A549 (cell line): Measurements from ENCODE around the gene HDAC10. TPM values are rescaled to one million over a fixed set of nuclear protein-coding genes. Genes with fewer than 3 reads are reported as not detected.
A peak's percentile ranks its signal among the peaks of the same experiment; 100 is the strongest.

Experiments used
- ATAC-seq, 2 experiments: fragments of 200-7000 bp in 1 of 2; fragments of >200 bp in 1 of 2; cut with Nextera tagmentation in 1 of 2; cut with Tn5 transposase in 1 of 2; 3 replicates each; pipeline versions ENCODE4 v1.8.0 to v1.9.1; 2018 to 2020; ENCODE audit warnings: mild to moderate bottlenecking in 1 of 2, moderate library complexity in 1 of 2
- CTCF ChIA-PET: fragments of 300-600 bp; sonication (Branson Sonifier 250); formaldehyde crosslinking; extraction: SDS; loops from one replicate; lab custom pipeline; 2021; ENCODE audit warnings: antibody characterized with exemption, inconsistent platforms; lab: Yijun Ruan, JAX
- POLR2A ChIA-PET: fragments of 350-600 bp; formaldehyde crosslinking; extraction: SDS; loops from one replicate; lab custom pipeline; 2021; ENCODE audit warnings: antibody characterized with exemption, inconsistent platforms; lab: Yijun Ruan, JAX
- DNase-seq, 2 experiments: peaks; one replicate each; pipeline versions ENCODE4 v3.0.0 to v3.0.0-alpha.2; 2011 to 2016; ENCODE audit warnings: low read depth in 1 of 2, low spot score in 1 of 2
- FAIRE-seq: peaks from 2 replicates; lab custom pipeline; 2011; peaks lifted over from hg19 to GRCh38; lab: Jason Lieb, UNC
- H3K27ac ChIP-seq, 2 experiments: fragments of >200 bp; sonication (Bioruptor Twin); formaldehyde crosslinking; 3 replicates each; pipeline ENCODE4 v1.5.1; 2016 to 2017
- H3K4me1 ChIP-seq: fragments of >200 bp; sonication (Bioruptor Twin); formaldehyde crosslinking; 3 replicates; pipeline ENCODE4 v1.6.1; 2016
- H3K4me2 ChIP-seq: fragments of >200 bp; sonication (Bioruptor Twin); formaldehyde crosslinking; 3 replicates; pipeline ENCODE4 v1.6.1; 2016
- H3K4me3 ChIP-seq: fragments of >200 bp; sonication (Bioruptor Twin); formaldehyde crosslinking; 3 replicates; pipeline ENCODE4 v1.5.1; 2016
- H3K9me3 ChIP-seq: fragments of >200 bp; sonication (Bioruptor Twin); formaldehyde crosslinking; 3 replicates; pipeline ENCODE4 v1.6.1; 2016
- ATOH8 ChIP-seq: fragments of 250-450 bp; sonication (Bioruptor Pico); IDR thresholded peaks from 2 replicates; pipeline ENCODE4 v1.5.0; 2020; ENCODE audit warnings: low read depth, mild to moderate bottlenecking, moderate library complexity
- BHLHE40 ChIP-seq: IDR thresholded peaks from 2 replicates; pipeline ENCODE4 v1.6.1; 2012; ENCODE audit warnings: low read depth, low read length, inconsistent platforms
- CEBPB ChIP-seq, 2 experiments: fragments of >200 bp in 1 of 2; sonication (Bioruptor Twin) in 1 of 2; formaldehyde crosslinking in 1 of 2; IDR thresholded peaks; 2 replicates each; pipeline ENCODE4 v1.6.1; 2012 to 2016
- CHD2 ChIP-seq: fragments of 150-350 bp; IDR thresholded peaks from 2 replicates; pipeline ENCODE4 v1.6.1; 2014; ENCODE audit warnings: low read length; ENCODE audit not compliant: partially characterized antibody
- CTCF ChIP-seq: fragments of >200 bp; sonication (Bioruptor Twin); formaldehyde crosslinking; IDR thresholded peaks from 3 replicates; pipeline ENCODE4 v1.5.1; 2016
- EHMT2 ChIP-seq: fragments of 200-600 bp; sonication (generic); IDR thresholded peaks from 2 replicates; pipeline ENCODE4 v1.6.1; 2016; ENCODE audit warnings: antibody characterized with exemption, low read depth, mild to moderate bottlenecking, moderate library complexity
- ELK1 ChIP-seq: fragments of 150-350 bp; IDR thresholded peaks from 2 replicates; pipeline ENCODE4 v1.6.1; 2014; ENCODE audit warnings: low read depth, mild to moderate bottlenecking, low read length
- EP300 ChIP-seq, 2 experiments: fragments of >200 bp; sonication (Bioruptor Twin); formaldehyde crosslinking; IDR thresholded peaks; 2 replicates in 1 of 2; 3 replicates in 1 of 2; pipeline ENCODE4 v1.6.1; 2016 to 2017
- FOSL2 ChIP-seq, 2 experiments: fragments of 450-650 bp in 1 of 2; fragments of >200 bp in 1 of 2; sonication (Bioruptor Twin) in 1 of 2; formaldehyde crosslinking; IDR thresholded peaks; 2 replicates each; pipeline versions ENCODE4 v1.5.0 to v1.6.1; 2016 to 2020; ENCODE audit warnings: mild to moderate bottlenecking in 1 of 2, moderate library complexity in 1 of 2
- GATA3 ChIP-seq: IDR thresholded peaks from 2 replicates; pipeline ENCODE4 v1.6.1; 2012; ENCODE audit warnings: borderline replicate concordance
- HDAC2 ChIP-seq: fragments of 200-600 bp; sonication (generic); IDR thresholded peaks from 2 replicates; pipeline ENCODE4 v1.6.1; 2016
- HEYL ChIP-seq: fragments of 250-450 bp; sonication (Bioruptor Pico); IDR thresholded peaks from 2 replicates; pipeline ENCODE4 v1.8.0; 2021; ENCODE audit warnings: mild to moderate bottlenecking, moderate library complexity
- HMGXB4 ChIP-seq: fragments of 250-450 bp; sonication (Bioruptor Pico); IDR thresholded peaks from 2 replicates; pipeline ENCODE4 v1.5.0; 2021; ENCODE audit warnings: mild to moderate bottlenecking, moderate library complexity, borderline replicate concordance
- HOXA7 ChIP-seq: fragments of 250-450 bp; sonication (Bioruptor Pico); IDR thresholded peaks from 2 replicates; pipeline ENCODE4 v1.5.0; 2020; ENCODE audit warnings: mild to moderate bottlenecking, moderate library complexity
- HOXB13 ChIP-seq: fragments of 250-450 bp; sonication (Bioruptor Pico); IDR thresholded peaks from 2 replicates; pipeline ENCODE4 v1.5.0; 2020; ENCODE audit warnings: low read depth, mild to moderate bottlenecking, moderate library complexity
- HOXB5 ChIP-seq: fragments of 250-450 bp; sonication (Bioruptor Pico); IDR thresholded peaks from 2 replicates; pipeline ENCODE4 v1.5.0; 2020; ENCODE audit warnings: mild to moderate bottlenecking, moderate library complexity
- MAFK ChIP-seq: fragments of 450-650 bp; IDR thresholded peaks from 2 replicates; pipeline ENCODE4 v1.6.1; 2014; ENCODE audit not compliant: partially characterized antibody
- MAX ChIP-seq: IDR thresholded peaks from 2 replicates; pipeline ENCODE4 v1.6.1; 2012
- MAZ ChIP-seq: fragments of 150-350 bp; IDR thresholded peaks from 2 replicates; pipeline ENCODE4 v1.6.1; 2014; ENCODE audit warnings: antibody characterized with exemption, low read depth, low read length, borderline replicate concordance
- MYC ChIP-seq: IDR thresholded peaks from 2 replicates; pipeline ENCODE4 v1.6.1; 2012; ENCODE audit warnings: mild to moderate bottlenecking, inconsistent platforms, low read length, improper control_type of control experiment, borderline replicate concordance
- NPAS2 ChIP-seq: fragments of 250-450 bp; sonication (Bioruptor Pico); IDR thresholded peaks from 2 replicates; pipeline ENCODE4 v1.8.0; 2022; ENCODE audit warnings: mild to moderate bottlenecking, moderate library complexity, borderline replicate concordance
- POLR2A ChIP-seq: IDR thresholded peaks from 2 replicates; pipeline ENCODE4 v1.6.1; 2012; ENCODE audit warnings: mild to moderate bottlenecking, low read length
- RAD21 ChIP-seq, 2 experiments: fragments of >200 bp in 1 of 2; sonication (Bioruptor Twin) in 1 of 2; formaldehyde crosslinking in 1 of 2; IDR thresholded peaks in 1 of 2; conservative IDR thresholded peaks in 1 of 2; 2 replicates in 1 of 2; 3 replicates in 1 of 2; pipeline ENCODE4 v1.6.1; 2012 to 2018; ENCODE audit warnings: inconsistent platforms in 1 of 2
- RFX5 ChIP-seq: fragments of 450-650 bp; IDR thresholded peaks from 2 replicates; pipeline ENCODE4 v1.7.1; 2014; ENCODE audit warnings: antibody characterized with exemption, mild to moderate bottlenecking, moderate library complexity
- SMC3 ChIP-seq: fragments of >200 bp; sonication (Bioruptor Twin); formaldehyde crosslinking; IDR thresholded peaks from 3 replicates; pipeline ENCODE4 v1.6.1; 2018; ENCODE audit warnings: inconsistent platforms
- TFCP2L1 ChIP-seq: fragments of 250-450 bp; sonication (Bioruptor Pico); IDR thresholded peaks from 2 replicates; pipeline ENCODE4 v1.5.0; 2021; ENCODE audit warnings: mild to moderate bottlenecking
- TP53 ChIP-seq: fragments of 250-450 bp; sonication (Bioruptor Pico); IDR thresholded peaks from 2 replicates; pipeline ENCODE4 v1.5.0; 2021; ENCODE audit warnings: mild to moderate bottlenecking, moderate library complexity
- WGBS: methylation state at CpG from one replicate; pipeline ENCODE4 v1.1.6; 2017; ENCODE audit errors: missing lambda C conversion rate; 5-methylcytosine and 5-hydroxymethylcytosine counted together
- polyA plus RNA-seq, 4 experiments: library from polyadenylated mRNA; depleted of rRNA in 3 of 4; stranded (reverse); fragments of >200 nt; fragmentation: RNase III in 1 of 4; extraction: RNeasy Plus Mini Kit Qiagen cat#74134 plus additional on column Dnase treatment in 1 of 4; gene quantifications; 2 replicates in 3 of 4; 3 replicates in 1 of 4; pipeline ENCODE4 v1.2.3, GENCODE V29; 2011 to 2017

The HDAC10 gene
- polyA plus RNA-seq, 2 of the 4 experiments (the other 2 are of a cell fraction) = 2.4 to 12.0 TPM

- no peak for ATAC-seq
- CTCF ChIA-PET = interaction anchor here (1.2 to 2.5 kb wide), 5 partner anchors 8 to 44 kb away, joined by 3 to 15 read pairs (median 5); no protein-coding TSS in a partner anchor
- Histone ChIP-seq H3K4me1 (peaks cover 76% of the 10 kb centered on the region), H3K27ac (peak overlapping the region in 1 of 2 experiments; percentile 68; a peak in 2 of 6 replicates), H3K4me2 (no peak overlapping the region), H3K4me3 (no peak overlapping the region), H3K9me3 (no peaks in the 10 kb centered on the region)
- FAIRE-seq = no peak
- no peak for DNase-seq
- TF ChIP-seq GATA3 = no peak
- TF ChIP-seq RAD21 (conservative IDR thresholded peaks at IDR 0.05 in 1 of 2, IDR thresholded peaks at IDR 0.05 in 1 of 2) = no peak
- TF ChIP-seq MYC = no peak
- TF ChIP-seq ATOH8 (CRISPR knock-in tag) = no peak
- TF ChIP-seq TP53 (CRISPR knock-in tag) = no peak
- TF ChIP-seq MAFK = no peak
- TF ChIP-seq ELK1 = no peak
- TF ChIP-seq CHD2 = no peak
- no peak for TF ChIP-seq SMC3
- no peak for TF ChIP-seq POLR2A
- TF ChIP-seq HMGXB4 (CRISPR knock-in tag) = no peak
- TF ChIP-seq BHLHE40 = no peak
- no peak for TF ChIP-seq EP300 (IDR thresholded peaks at IDR 0.05)
- TF ChIP-seq RFX5 = no peak
- TF ChIP-seq HOXA7 (CRISPR knock-in tag) = no peak
- TF ChIP-seq HDAC2 = no peak
- no peak for TF ChIP-seq NPAS2
- no peak for TF ChIP-seq HOXB5 (CRISPR knock-in tag)
- 83% methylated on average over 7 of the region's 20 CpGs for WGBS
- POLR2A ChIA-PET = no interaction called here
Measured at GRCh38 chr22:50297510-50298265, 46.6 kb upstream of the HDAC10 start.

- DNase-seq (no peak), ATAC-seq (no peak), FAIRE-seq (no peak)
- ChIA-PET POLR2A (interaction anchor here (0.8 kb wide), 1 partner anchor 9 kb away, joined by 3 read pairs; no protein-coding TSS in a partner anchor), CTCF (interaction anchor here (0.5 to 2.5 kb wide), 8 partner anchors 9 to 322 kb away, joined by 3 to 15 read pairs (median 3); no protein-coding TSS in a partner anchor)
- no peaks in the 10 kb centered on the region for H3K9me3 ChIP-seq
- H3K4me1 ChIP-seq = peaks cover 72% of the 10 kb centered on the region
- H3K27ac ChIP-seq = peak overlapping the region in 1 of 2 experiments; percentile 68; a peak in 3 of 6 replicates
- 0 out of 3 replicates have a peak overlapping the region, but pooled peaks have one; percentile 38 for H3K4me2 ChIP-seq
- WGBS = 85% methylated on average over 14 of the region's 29 CpGs
- no peak overlapping the region for H3K4me3 ChIP-seq
- no peak for TF ChIP-seq HOXA7 (CRISPR knock-in tag)
- no peak for TF ChIP-seq FOSL2 (IDR thresholded peaks at IDR 0.05)
- TF ChIP-seq FOSL2 (CRISPR knock-in tag; IDR thresholded peaks at IDR 0.05) = no peak
- TF ChIP-seq MAZ = no peak
- TF ChIP-seq RAD21 (conservative IDR thresholded peaks at IDR 0.05 in 1 of 2, IDR thresholded peaks at IDR 0.05 in 1 of 2) = no peak
- TF ChIP-seq MAX = no peak
- no peak for TF ChIP-seq TFCP2L1 (CRISPR knock-in tag)
- TF ChIP-seq CTCF = no peak
- no peak for TF ChIP-seq HEYL (CRISPR knock-in tag)
- TF ChIP-seq HOXB13 (CRISPR knock-in tag) = no peak
- TF ChIP-seq GATA3 = no peak
- TF ChIP-seq CEBPB (IDR thresholded peaks at IDR 0.05) = no peak
- no peak for TF ChIP-seq EHMT2
Measured at GRCh38 chr22:50296658-50297490, 45.8 kb upstream of the HDAC10 start.
